Gastrocnemius medialis (tissue), 4 donors: Measurements from ENCODE around the gene PRDM7. TPM values are rescaled to one million over a fixed set of nuclear protein-coding genes. Genes with fewer than 3 reads are reported as not detected.

Experiments
- ATAC-seq, 2 donors: fragments of 150-250 bp; one replicate each; pipeline ENCODE4 v1.9.1; 2016
- DNase-seq, 2 donors: peaks; one replicate each; pipeline ENCODE4 v3.0.0-alpha.2; 2019
- H3K27ac ChIP-seq, 4 donors: fragments of 200-600 bp; sonication (generic); 1 replicate in 1 of 4; 2 replicates in 3 of 4; pipeline ENCODE4 v1.5.1; 2016 to 2018; ENCODE audit warnings: mild to moderate bottlenecking in 2 of 4, moderate library complexity in 1 of 4
- H3K27me3 ChIP-seq, 3 donors: fragments of 200-600 bp; sonication (generic) in 2 of 3; 1 replicate in 1 of 3; 2 replicates in 2 of 3; pipeline versions ENCODE4 v1.5.1 to v1.6.0; 2016 to 2019; ENCODE audit warnings: mild to moderate bottlenecking in 1 of 3, moderate library complexity in 1 of 3
- H3K36me3 ChIP-seq, 2 donors: fragments of 200-600 bp; sonication (generic) in 1 of 2; one replicate each; pipeline ENCODE4 v1.5.1; 2017 to 2018
- H3K4me1 ChIP-seq, 2 donors: fragments of 200-600 bp; sonication (generic) in 1 of 2; one replicate each; pipeline ENCODE4 v1.5.1; 2016 to 2017; ENCODE audit warnings: mild to moderate bottlenecking in 2 of 2
- H3K4me3 ChIP-seq, 4 donors: fragments of 200-600 bp; sonication (generic) in 3 of 4; 1 replicate in 1 of 4; 2 replicates in 3 of 4; pipeline ENCODE4 v1.5.1; 2016 to 2019; ENCODE audit warnings: mild to moderate bottlenecking in 2 of 4
- H3K9me3 ChIP-seq, 3 donors: fragments of 200-600 bp; sonication (generic) in 2 of 3; 1 replicate in 1 of 3; 2 replicates in 2 of 3; pipeline ENCODE4 v1.5.1; 2016 to 2019
- POLR2A ChIP-seq, 2 donors: fragments of 450-650 bp; IDR thresholded peaks; one replicate each; pipeline ENCODE4 v1.6.1; 2017; ENCODE audit warnings: antibody characterized with exemption in 2 of 2, mild to moderate bottlenecking in 2 of 2, moderate library complexity in 2 of 2
- in situ Hi-C, 4 donors: fragments of 200-750 bp; cut with MboI; loops; one replicate each; pipeline versions ENCODE4 v1.15.0 to v1.8.0; 2017; ENCODE audit warnings: low sequenced_read_pairs in 4 of 4
- intact Hi-C: fragments of 100-400 bp; cut with DNase I; formaldehyde crosslinking; loops from one replicate; pipeline ENCODE4 v1.15.1; 2023; ENCODE audit warnings: low total_unique reads
- total RNA-seq, 4 donors: library from RNA; depleted of rRNA; stranded (reverse); fragments of >200 nt; gene quantifications; one replicate each; pipeline versions ENCODE4 v1.1.0 to v1.2.3, GENCODE V29; 2016
- TF ChIP-seq, protein P1 (sequence below), 5 experiments: fragments of 450-650 bp in 3 of 5; fragments of 200-600 bp in 2 of 5; sonication (generic) in 2 of 5; IDR thresholded peaks in 4 of 5; conservative IDR thresholded peaks in 1 of 5; 1 replicate in 4 of 5; 2 replicates in 1 of 5; pipeline ENCODE4 v1.5.1; 2016 to 2019; ENCODE audit warnings: antibody characterized with exemption in 5 of 5, mild to moderate bottlenecking in 3 of 5, moderate library complexity in 3 of 5

Gene PRDM7
- total RNA-seq, 4 donors from 2014 or later: not detected

DNA sequence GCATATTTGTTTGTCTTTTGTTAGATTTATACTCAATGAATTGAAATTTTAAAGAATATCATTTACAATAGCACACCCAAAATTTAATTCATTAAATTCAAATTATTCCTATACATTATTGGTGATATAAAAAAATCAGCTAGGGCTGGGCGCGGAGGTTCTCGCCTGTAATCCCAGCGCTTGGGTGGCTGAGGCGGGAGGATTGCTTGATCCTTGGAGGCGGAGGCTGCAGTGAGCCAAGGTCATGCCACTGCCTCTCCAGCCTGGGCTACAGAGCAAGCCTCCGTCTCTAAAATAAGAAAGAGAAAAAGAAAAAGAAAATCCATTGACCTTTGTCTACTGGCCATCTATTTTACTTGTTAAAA, 4.5 kb upstream of the PRDM7 start:
- no peaks in the 10 kb centered on the region for H3K36me3 ChIP-seq
- H3K9me3 ChIP-seq: no peaks in the 10 kb centered on the region
- intact Hi-C loops (no loop called here), in situ Hi-C loops (no loop called here)
- no peak overlapping the region for H3K27ac ChIP-seq
- DNase-seq (no peak), ATAC-seq (no peak)
- H3K4me3 ChIP-seq: peak overlapping the region in 1 of 4 donors; percentile 65
- H3K27me3 ChIP-seq: no peaks in the 10 kb centered on the region
- TF ChIP-seq POLR2A (IDR thresholded peaks at IDR 0.05): no peak
- TF ChIP-seq, protein P1, sequence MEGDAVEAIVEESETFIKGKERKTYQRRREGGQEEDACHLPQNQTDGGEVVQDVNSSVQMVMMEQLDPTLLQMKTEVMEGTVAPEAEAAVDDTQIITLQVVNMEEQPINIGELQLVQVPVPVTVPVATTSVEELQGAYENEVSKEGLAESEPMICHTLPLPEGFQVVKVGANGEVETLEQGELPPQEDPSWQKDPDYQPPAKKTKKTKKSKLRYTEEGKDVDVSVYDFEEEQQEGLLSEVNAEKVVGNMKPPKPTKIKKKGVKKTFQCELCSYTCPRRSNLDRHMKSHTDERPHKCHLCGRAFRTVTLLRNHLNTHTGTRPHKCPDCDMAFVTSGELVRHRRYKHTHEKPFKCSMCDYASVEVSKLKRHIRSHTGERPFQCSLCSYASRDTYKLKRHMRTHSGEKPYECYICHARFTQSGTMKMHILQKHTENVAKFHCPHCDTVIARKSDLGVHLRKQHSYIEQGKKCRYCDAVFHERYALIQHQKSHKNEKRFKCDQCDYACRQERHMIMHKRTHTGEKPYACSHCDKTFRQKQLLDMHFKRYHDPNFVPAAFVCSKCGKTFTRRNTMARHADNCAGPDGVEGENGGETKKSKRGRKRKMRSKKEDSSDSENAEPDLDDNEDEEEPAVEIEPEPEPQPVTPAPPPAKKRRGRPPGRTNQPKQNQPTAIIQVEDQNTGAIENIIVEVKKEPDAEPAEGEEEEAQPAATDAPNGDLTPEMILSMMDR (IDR thresholded peaks at IDR 0.05 in 4 of 5, conservative IDR thresholded peaks at IDR 0.05 in 1 of 5): no peak
- H3K4me1 ChIP-seq: peaks cover 4 to 5% of the 10 kb centered on the region in 2 donors

DNA sequence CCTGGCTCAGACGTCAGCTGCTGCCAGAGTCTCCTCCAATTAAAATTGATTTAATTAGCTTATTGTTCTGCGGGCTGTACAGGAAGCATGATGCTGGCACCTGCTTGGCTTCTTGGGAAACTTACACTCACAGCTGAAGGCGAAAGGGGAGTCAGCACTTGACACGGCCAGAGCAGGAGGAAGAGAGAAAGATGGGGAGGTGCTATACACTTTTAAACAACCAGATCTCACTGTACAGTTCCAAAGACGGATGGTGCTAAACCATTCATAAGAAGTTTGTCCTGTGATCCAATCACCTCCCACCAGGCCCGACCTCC, 1.4 kb upstream of the PRDM7 start:
- H3K9me3 ChIP-seq: no peaks in the 10 kb centered on the region
- no peak overlapping the region for H3K4me3 ChIP-seq
- no peak for ATAC-seq
- H3K27me3 ChIP-seq: no peaks in the 10 kb centered on the region
- peaks cover 4 to 5% of the 10 kb centered on the region in 2 donors for H3K4me1 ChIP-seq
- intact Hi-C loops (no loop called here), in situ Hi-C loops (no loop called here)
- no peak overlapping the region for H3K27ac ChIP-seq
- H3K36me3 ChIP-seq: no peaks in the 10 kb centered on the region
- no peak for DNase-seq
- TF ChIP-seq, protein P1 (IDR thresholded peaks at IDR 0.05 in 4 of 5, conservative IDR thresholded peaks at IDR 0.05 in 1 of 5): no peak
- no peak for TF ChIP-seq POLR2A (IDR thresholded peaks at IDR 0.05)

DNA sequence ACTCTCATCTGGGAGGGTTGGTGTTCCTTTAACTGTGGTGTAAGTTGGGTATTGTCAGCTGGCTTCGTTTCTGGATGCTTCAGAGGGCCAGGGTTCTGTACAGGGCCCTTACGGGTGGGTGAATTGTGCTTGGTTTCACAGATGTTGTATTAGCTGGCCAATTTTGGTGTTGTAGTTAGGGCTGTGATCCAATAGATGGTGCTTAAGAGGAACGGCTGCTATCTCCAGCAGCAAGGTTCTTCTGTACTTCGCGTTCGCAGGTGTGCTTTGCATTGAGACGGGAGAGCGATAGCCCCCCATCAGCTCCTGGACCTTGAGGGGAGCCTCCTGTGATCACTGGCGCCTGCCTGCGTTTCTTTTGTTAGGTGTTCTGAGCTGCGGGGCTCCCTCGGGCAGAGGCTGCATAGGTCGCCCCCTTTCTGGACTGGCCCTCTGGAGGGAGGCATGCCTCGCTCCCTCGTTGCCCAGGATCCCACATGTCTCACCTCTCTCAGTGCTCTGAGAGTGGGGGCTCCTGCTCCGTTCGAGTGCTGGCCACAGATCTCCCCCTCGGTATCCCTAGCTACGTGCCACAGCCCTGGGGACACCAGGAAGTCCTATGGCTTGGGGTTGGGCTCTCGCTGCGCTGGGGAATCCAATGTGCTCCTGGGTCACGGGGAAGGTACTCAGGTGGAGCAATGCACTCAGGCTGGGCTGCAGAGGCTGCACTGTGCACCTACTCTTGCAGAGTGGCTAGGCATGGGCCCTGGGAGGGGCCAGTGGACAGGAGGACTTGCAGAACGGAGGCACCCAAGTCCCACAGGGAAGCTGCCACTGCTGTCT, 837 bp upstream of the PRDM7 start:
- DNase-seq (no peak), ATAC-seq (peak; percentile 25 to 32)
- Histone ChIP-seq H3K4me1 (peaks cover 4 to 5% of the 10 kb centered on the region in 2 donors), H3K27me3 (no peaks in the 10 kb centered on the region), H3K4me3 (peak overlapping the region; percentile 40 to 66 (median 52)), H3K36me3 (no peaks in the 10 kb centered on the region), H3K27ac (peak overlapping the region; percentile 37 to 69 (median 50)), H3K9me3 (no peaks in the 10 kb centered on the region)
- intact Hi-C loops (no loop called here), in situ Hi-C loops (no loop called here)
- no peak for TF ChIP-seq POLR2A (IDR thresholded peaks at IDR 0.05)
- TF ChIP-seq, protein P1 (IDR thresholded peaks at IDR 0.05 in 4 of 5, conservative IDR thresholded peaks at IDR 0.05 in 1 of 5): no peak

DNA sequence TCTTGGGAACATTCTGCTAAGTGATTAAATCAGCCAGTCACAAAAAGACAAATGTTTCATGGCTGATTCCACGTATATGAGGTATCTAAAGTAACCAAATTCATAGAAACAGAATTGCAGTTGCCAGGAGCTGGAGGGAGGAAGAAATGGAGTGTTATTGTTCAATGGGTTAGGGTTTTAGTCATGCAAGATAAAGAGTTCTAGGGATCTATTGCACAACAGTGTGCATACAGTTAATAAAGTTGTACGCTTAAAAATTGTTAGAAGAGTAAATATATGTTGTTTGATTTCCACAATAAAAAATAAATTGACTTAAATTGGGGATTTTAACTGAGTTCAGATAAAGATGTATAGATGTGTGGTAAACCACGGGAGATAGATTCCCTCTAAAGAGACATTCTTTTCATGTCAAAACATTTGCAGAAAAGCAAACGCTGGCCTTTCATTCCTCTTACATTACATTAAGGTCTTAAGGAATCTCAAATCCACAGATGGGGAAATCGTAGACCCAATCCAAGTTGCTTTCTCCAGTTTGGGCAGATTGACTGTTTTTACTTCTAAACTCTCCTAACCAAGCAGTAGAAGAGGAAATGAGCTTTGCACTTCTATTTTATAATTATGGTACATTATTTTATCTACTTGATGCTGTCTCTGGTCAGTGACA, 4.6 kb downstream of the PRDM7 start:
- Histone ChIP-seq H3K27me3 (peaks cover 0 to 10% (median 0%) of the 10 kb centered on the region in 3 donors), H3K36me3 (no peaks in the 10 kb centered on the region), H3K4me3 (no peak overlapping the region), H3K9me3 (no peaks in the 10 kb centered on the region), H3K4me1 (peaks cover 0 to 5% of the 10 kb centered on the region in 2 donors), H3K27ac (no peak overlapping the region)
- intact Hi-C loops: no loop called here
- TF ChIP-seq, protein P1 (IDR thresholded peaks at IDR 0.05 in 4 of 5, conservative IDR thresholded peaks at IDR 0.05 in 1 of 5): no peak
- TF ChIP-seq POLR2A (IDR thresholded peaks at IDR 0.05): no peak
- in situ Hi-C loops: no loop called here
- no peak for DNase-seq
- ATAC-seq: no peak
